Neutrophil (primary cell): ENCODE data around the gene VPS39.

Source experiments
- H3K27ac ChIP-seq: fragments of 200-600 bp; sonication (generic); 2 replicates; pipeline ENCODE4 v1.5.1; 2016; ENCODE audit warnings: mild to moderate bottlenecking, moderate library complexity
- H3K27me3 ChIP-seq: fragments of 200-600 bp; sonication (generic); 2 replicates; pipeline ENCODE4 v1.6.0; 2016; ENCODE audit warnings: mild to moderate bottlenecking
- H3K36me3 ChIP-seq: fragments of 200-600 bp; sonication (generic); 2 replicates; pipeline ENCODE4 v1.5.1; 2017
- H3K4me1 ChIP-seq, 2 experiments: fragments of 200-600 bp in 1 of 2; sonication (generic) in 1 of 2; 1 replicate in 1 of 2; 2 replicates in 1 of 2; pipeline versions ENCODE4 v1.5.1 to v1.6.1; 2013 to 2016; ENCODE audit warnings: low read depth in 1 of 2, low read length in 1 of 2, mild to moderate bottlenecking in 1 of 2, moderate library complexity in 1 of 2; ENCODE audit not compliant: control insufficient read depth in 1 of 2, insufficient read depth in 1 of 2
- H3K4me3 ChIP-seq, 2 experiments: fragments of 200-600 bp in 1 of 2; sonication (generic) in 1 of 2; 1 replicate in 1 of 2; 2 replicates in 1 of 2; pipeline ENCODE4 v1.5.1; 2013 to 2016; ENCODE audit warnings: low read depth in 1 of 2, low read length in 1 of 2, mild to moderate bottlenecking in 1 of 2, moderate library complexity in 1 of 2
- H3K9me3 ChIP-seq: fragments of 200-600 bp; sonication (generic); 2 replicates; pipeline ENCODE4 v1.5.1; 2016
- CTCF ChIP-seq: fragments of 200-600 bp; sonication (generic); IDR thresholded peaks from 2 replicates; pipeline ENCODE4 v1.5.1; 2016; ENCODE audit warnings: antibody characterized with exemption

The VPS39 gene

GRCh38 chr15:42166225-42166940 is 41.7 kb downstream of the VPS39 start:
- H3K9me3 ChIP-seq = no peaks in the 10 kb centered on the region
- H3K4me1 ChIP-seq = peaks cover 0 to 4% of the 10 kb centered on the region in 2 experiments
- H3K27ac ChIP-seq = no peak overlapping the region
- H3K4me3 ChIP-seq = no peak overlapping the region
- no peaks in the 10 kb centered on the region for H3K27me3 ChIP-seq
- TF ChIP-seq CTCF = no peak
- H3K36me3 ChIP-seq = peaks cover 100% of the 10 kb centered on the region

DNA sequence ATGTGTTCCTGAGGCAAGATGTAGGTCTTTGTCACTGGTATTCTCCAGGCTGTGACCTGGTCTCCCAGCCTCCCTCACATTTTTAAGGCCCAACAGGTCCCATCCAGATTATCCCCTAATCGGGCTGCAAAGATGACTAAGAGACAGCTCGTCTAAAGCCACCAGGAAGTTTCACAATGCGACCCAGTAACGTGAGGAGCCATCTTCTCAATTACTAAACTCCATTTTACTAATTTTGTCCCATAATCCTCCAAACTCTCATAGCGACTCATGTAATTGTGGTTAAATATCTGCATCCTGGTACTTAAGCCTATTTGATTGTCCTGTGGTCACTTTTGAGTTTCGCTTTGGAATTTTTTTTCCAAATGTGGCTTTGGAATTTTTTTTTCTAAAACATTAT is 43.0 kb downstream of the VPS39 start:
- Histone ChIP-seq H3K9me3 (no peaks in the 10 kb centered on the region), H3K4me1 (peaks cover 0 to 4% of the 10 kb centered on the region in 2 experiments), H3K36me3 (peaks cover 100% of the 10 kb centered on the region), H3K4me3 (no peak overlapping the region), H3K27me3 (no peaks in the 10 kb centered on the region), H3K27ac (no peak overlapping the region)
- no peak for TF ChIP-seq CTCF

DNA sequence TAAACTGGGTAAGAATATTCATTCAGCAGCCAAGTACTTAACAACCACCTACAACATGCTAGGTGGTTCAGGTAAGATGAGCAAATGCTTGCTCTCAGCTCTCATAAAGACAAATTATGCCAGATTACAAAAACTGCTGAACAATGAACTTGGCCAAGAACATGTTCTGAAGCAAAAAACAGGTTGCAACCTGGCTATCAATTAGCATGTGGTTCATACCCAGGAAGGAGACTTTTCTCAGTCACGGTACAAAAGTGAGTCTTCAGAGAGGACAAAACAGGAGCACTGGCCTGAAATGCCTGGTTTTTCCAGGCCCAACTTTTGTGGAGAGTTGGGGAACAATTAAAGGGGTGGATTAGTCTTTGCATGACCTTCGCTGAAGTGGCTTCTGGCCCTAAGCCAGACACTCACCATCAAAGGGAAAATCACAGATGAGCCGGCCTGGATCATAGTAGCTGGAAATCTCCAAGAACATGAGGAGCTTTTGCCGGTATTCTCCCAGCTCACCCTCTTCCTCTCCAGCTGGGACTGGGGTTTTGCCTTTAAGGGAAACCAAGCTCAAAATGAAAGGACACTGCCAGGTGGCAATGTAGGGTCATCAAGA is 44.1 kb downstream of the VPS39 start:
- Histone ChIP-seq H3K4me1 (peaks cover 0 to 4% of the 10 kb centered on the region in 2 experiments), H3K27ac (no peak overlapping the region), H3K27me3 (no peaks in the 10 kb centered on the region), H3K9me3 (no peaks in the 10 kb centered on the region), H3K36me3 (peaks cover 100% of the 10 kb centered on the region), H3K4me3 (no peak overlapping the region)
- TF ChIP-seq CTCF = no peak

DNA sequence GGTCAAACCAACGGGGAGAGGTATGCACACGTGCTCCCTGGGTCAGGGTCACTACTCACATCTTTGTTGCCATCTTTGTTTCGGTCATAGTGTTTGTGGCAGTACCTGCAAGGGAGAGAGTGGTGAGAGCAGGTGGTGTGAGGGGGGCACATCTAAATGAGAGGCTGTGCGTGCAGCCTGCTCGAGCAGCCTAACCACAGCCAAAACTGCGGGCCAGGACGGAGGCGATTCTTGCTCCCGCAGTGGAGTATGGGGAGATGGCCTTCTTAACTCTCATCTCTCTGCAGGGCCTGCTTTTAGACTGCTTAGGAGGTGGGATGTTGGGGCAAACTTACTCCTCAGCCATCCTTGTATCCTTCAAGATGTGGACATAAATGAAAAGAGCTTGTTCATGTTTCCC is 44.8 kb downstream of the VPS39 start:
- TF ChIP-seq CTCF = no peak
- Histone ChIP-seq H3K36me3 (peaks cover 100% of the 10 kb centered on the region), H3K27me3 (no peaks in the 10 kb centered on the region), H3K9me3 (no peaks in the 10 kb centered on the region), H3K4me3 (no peak overlapping the region), H3K4me1 (peaks cover 0 to 4% of the 10 kb centered on the region in 2 experiments), H3K27ac (no peak overlapping the region)

DNA sequence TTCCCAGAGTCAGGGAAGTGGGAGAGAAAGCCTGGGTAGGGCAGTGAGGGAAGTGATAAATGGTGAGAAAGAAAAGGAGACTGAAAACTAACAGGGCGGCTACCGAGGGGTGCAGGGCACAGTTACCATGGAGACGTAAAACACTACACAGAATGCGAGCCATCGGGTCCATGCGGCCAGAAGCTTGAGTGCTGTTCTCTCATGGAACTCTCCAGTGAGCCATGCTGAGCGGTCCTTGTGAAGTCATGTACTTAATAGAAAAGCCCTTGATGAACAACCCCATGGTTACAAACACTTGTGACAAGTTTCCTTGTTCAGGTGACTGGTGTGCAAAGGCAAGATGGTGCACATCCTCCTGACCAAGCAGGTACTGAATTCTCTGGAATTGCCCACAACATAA is 48.0 kb downstream of the VPS39 start:
- no peak for TF ChIP-seq CTCF
- Histone ChIP-seq H3K27ac (no peak overlapping the region), H3K4me3 (no peak overlapping the region), H3K27me3 (no peaks in the 10 kb centered on the region), H3K36me3 (peaks cover 71% of the 10 kb centered on the region), H3K9me3 (no peaks in the 10 kb centered on the region), H3K4me1 (peaks cover 0 to 2% of the 10 kb centered on the region in 2 experiments)
